ENCODE data around the gene MGLL. TPM values are rescaled to one million over a fixed set of nuclear protein-coding genes. Genes with fewer than 3 reads are reported as not detected.

Gene MGLL
- total RNA-seq, 1 donor from 2014 or later: 83.5 TPM

GRCh38 chr3:127726894-127727293 is 95.4 kb downstream of the MGLL start:
- DNase-seq (no peak), ATAC-seq (ENCODE audit: poor library complexity) (no peak)
- intact Hi-C loops (cut with DNase I): no loop called here

GRCh38 chr3:127723011-127723567 is 99.2 kb downstream of the MGLL start:
- DNase-seq (no peak), ATAC-seq (ENCODE audit: poor library complexity) (peak; percentile 45)

GRCh38 chr3:127722091-127722784 is 100.1 kb downstream of the MGLL start:
- no peak for DNase-seq
- peak; percentile 20 for ATAC-seq (ENCODE audit: poor library complexity)
- intact Hi-C loops (cut with DNase I): no loop called here

More at GRCh38 chr3:127723011-127723567, 99.2 kb downstream of the MGLL start:
- intact Hi-C loops (cut with DNase I): no loop called here

GRCh38 chr3:127720985-127721935 is 101.1 kb downstream of the MGLL start:
- DNase-seq (no peak), ATAC-seq (ENCODE audit: poor library complexity) (no peak)
- intact Hi-C loops (cut with DNase I): no loop called here

DNA sequence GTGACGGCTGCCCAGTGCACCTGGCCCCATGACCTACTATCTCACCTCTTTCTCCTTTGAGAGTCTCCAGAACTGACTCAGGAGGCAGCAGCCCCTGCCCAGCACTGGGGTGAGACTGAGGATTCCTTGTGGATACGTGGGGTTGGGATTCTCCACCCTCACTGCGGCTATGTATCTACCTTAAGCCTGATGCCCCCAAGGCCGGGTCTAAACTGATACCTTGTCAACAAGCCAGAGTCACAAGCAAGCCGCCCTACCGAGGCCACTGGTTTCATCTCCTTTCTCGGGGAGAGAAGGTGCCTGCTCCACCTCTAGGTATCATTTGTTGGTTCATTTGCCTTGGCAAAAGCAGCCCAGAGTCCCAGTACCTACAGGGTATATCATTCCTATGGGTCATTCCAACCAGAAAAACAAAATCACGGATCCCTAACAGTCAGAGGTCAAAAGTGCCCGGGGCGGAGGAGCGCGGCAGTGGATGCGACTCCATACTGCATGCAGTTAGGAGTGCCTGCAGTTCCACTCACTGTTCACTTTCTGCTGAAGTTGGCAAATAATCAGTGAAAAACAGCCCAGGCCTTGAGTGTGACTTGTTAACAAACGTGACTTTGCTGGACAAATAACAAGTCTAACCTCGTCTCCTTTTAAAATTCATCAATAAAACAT is 102.0 kb downstream of the MGLL start:
- DNase-seq (no peak), ATAC-seq (ENCODE audit: poor library complexity) (no peak)
- intact Hi-C loops (cut with DNase I): no loop called here

- DNase-seq (no peak), ATAC-seq (ENCODE audit: poor library complexity) (no peak)
- intact Hi-C loops (cut with DNase I): no loop called here
Measured at GRCh38 chr3:127719369-127719768, 102.9 kb downstream of the MGLL start.

DNA sequence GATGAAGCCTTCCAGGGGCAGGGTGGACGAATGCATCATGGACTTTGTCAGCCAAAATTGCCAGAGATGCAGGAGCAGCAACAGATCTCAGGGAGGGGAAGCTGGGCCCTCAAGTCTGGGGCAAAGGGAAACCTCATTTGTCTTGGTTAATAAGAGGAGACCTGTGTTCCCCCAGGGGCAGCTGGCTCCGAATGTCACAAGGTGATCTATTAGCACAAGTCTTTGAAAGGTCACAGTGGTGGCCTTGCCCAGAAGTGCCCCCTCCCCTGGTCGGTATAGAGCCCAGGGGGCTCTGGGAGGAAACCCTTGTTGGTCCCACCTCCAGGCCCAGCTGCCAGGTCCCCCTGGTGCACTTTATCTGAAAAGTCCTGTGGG is 103.4 kb downstream of the MGLL start:
- DNase-seq: no peak
- intact Hi-C loops (cut with DNase I): no loop called here
- ATAC-seq (ENCODE audit: poor library complexity): no peak

DNA sequence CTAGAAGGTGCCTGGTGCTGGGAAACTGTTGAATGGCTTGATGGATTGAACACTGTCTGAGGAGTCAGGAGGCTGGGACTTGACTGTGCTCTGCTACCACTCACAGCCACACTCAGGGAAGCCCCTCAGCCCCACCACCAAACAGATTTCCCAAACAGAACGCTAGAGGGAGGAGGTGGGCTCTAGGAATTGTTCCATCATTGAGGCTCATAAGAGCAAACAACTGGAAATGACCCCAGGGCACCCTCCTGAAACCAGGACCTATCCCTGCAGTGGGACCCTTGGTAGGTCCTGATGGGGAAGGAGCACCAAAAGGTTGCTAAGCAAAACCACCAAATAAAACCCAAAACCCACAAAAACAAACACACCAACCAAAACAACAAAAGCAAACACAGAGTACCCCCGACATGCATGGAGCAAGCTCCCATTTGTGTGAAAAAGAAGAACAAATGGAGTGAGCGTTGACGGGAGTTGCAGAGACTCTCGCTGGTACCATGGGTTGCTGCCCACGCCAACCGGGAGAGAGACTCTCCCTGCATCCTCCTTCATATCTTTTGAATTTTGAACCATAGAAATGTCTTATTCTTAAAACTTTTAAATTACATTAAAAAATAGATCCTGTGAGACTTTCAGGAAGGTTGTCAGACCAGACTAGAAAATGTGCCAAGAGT is 103.9 kb downstream of the MGLL start:
- DNase-seq (no peak), ATAC-seq (ENCODE audit: poor library complexity) (no peak)
- intact Hi-C loops (cut with DNase I): no loop called here

DNA sequence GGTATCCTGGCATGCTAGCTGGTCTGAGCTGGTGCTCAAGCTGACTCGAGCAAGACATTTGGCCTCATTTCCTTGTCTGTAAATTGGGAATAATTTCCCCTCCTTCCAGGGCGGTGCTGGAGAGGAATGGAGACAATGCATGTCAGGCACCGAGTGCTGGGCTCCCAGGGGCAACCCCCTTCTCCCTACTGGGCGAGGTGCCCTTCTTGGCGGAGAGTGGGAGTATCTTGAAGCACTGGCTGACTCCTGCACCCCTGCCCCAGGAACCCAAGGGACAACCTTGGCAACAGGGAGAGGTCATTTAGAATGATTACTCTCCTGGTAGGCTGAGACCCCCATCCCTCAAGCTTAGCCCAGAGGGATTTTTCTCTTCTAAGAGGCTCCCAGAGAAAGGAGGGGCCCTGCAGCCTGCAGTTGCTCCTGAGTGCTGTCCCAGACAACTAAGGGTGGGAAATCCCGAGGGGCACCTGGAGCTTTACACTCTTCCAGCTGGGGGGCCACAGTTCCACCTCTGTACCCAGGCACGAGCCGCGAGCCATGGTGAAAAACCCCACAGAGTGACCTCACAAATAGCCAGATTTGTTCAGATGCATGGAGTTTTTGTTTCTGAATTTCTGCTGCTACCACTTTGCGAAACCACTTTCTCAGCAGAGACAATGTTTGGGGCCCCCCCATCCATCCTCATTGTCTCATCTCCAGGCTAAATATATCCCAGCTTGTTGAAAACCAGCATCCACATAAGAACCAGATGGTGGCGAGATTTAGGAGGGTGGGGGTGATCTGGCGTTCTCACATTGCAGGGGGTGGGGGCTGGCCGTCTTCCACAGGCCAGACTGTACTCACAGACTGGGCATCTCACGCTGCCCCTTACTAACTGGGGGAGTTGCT is 104.7 kb downstream of the MGLL start:
- intact Hi-C loops (cut with DNase I): no loop called here
- DNase-seq (no peak), ATAC-seq (ENCODE audit: poor library complexity) (no peak)

DNA sequence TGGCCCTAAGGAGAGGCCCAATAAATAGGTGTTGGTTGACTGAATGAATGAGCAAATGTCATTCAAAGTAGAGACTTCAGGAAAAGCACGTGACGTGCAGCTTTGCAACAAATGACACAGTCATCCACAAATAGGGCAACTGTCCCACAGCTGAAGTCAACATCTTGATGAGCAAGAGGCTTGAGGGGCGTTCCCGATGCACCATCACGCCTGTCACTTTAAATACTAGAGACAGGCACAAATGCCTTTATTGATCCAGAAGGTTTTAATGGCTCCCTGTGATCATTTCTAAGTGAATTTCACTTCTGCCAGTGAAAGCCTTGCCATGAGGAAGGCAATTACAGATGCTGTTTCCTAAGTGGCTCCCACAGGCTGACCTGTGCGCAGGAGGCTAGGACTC is 105.9 kb downstream of the MGLL start:
- DNase-seq: no peak
- no peak for ATAC-seq (ENCODE audit: poor library complexity)
- intact Hi-C loops (cut with DNase I): no loop called here

DNA sequence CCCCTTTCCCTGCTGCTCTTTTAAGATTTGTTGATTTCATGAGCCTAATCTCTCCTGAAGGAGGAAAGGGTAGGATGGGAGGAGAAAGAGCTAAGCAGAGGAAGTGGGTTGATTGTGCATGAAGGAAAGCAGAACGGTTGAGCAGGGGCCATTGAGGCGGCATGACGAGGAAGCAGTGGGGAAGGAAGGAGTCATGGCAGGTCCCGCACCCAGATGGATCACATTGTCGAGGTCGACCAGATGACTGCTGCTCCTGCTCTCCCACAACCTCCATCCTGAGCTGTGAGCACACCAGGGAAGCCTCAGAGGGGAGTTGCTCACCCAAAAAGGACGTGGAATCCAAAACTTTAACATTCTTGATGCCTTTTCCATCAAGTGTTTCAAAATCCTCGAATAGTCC is 106.8 kb downstream of the MGLL start:
- intact Hi-C loops (cut with DNase I): no loop called here
- no peak for DNase-seq
- ATAC-seq (ENCODE audit: poor library complexity): no peak

GRCh38 chr3:127714866-127715265 is 107.4 kb downstream of the MGLL start:
- DNase-seq: no peak
- ATAC-seq (ENCODE audit: poor library complexity): no peak
- intact Hi-C loops (cut with DNase I): no loop called here

- ATAC-seq (ENCODE audit: poor library complexity) (peak; percentile 10), DNase-seq (no peak)
- intact Hi-C loops (cut with DNase I): no loop called here
Measured at GRCh38 chr3:127714125-127714571, 108.2 kb downstream of the MGLL start.

GRCh38 chr3:127712881-127713771 is 109.2 kb downstream of the MGLL start:
- intact Hi-C loops (cut with DNase I): no loop called here
- ATAC-seq (ENCODE audit: poor library complexity) (no peak), DNase-seq (no peak)

DNA sequence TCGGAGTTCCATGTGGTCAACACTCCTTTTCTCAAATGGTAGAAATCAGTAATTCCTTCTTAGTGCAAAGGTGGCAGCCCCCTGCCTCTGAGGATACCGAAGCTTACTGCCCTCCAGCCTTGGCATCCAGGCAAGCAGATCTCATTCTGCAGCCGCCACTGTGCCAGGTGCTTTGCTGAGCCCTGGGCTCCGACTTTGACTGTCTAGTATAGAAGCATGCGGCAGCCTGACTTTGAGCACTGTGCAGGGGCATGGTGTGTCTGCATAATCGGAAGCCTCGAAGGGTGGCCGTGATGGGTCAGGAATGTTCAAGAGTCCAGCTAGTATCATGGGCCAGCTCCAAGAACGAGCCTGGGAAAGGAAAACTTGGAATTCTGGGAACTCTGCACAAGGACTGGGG is 109.9 kb downstream of the MGLL start:
- DNase-seq (no peak), ATAC-seq (ENCODE audit: poor library complexity) (no peak)
- intact Hi-C loops (cut with DNase I): no loop called here

DNA sequence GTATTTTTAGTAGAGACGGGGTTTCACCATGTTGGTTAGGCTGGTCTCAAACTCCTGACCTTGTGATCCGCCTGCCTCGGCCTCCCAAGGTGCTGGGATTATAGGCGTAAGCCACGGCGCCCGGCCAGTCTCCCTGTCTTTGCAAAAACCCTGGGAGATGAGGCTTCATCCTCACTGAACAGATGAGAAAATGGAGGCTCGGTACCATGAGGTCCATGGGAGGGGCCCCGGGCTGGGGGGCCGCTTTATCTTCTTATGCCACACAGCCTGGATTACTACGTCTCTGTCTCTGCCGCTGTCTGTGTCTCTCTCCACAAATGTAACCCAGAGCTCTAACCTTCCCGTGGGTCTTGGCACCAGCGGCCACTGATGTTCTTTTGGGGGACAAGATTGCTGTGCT is 110.4 kb downstream of the MGLL start:
- ATAC-seq (ENCODE audit: poor library complexity) (no peak), DNase-seq (no peak)
- intact Hi-C loops (cut with DNase I): no loop called here

All from Right ventricle myocardium superior (tissue), 1 donor.